ENCODE results near the gene GMPR2.
"Not testable (repeated sequence)": the region's sequence is repeated elsewhere in the genome, so short reads cannot be mapped to it uniquely, and the experiment has no call there.

GMPR2 gene

GRCh38 chr14:24232121-24232644, 546 bp upstream of the GMPR2 start, which contains the start of gene NEDD8:
Gene NEDD8, minus strand, starts transcription at chr14:24232367. Its CDS starts 100 bp downstream, at chr14:24232267.
- DNase-seq = peak; percentile 84 to 86

GRCh38 chr14:24233538-24233866, 773 bp downstream of the GMPR2 start:
- DNase-seq = no peak

- no peak for DNase-seq
These were observed 1.6 kb downstream of the GMPR2 start for GRCh38 chr14:24234095-24235005.

GRCh38 chr14:24235804-24236688, 3.3 kb downstream of the GMPR2 start:
- no peak for DNase-seq

- no peak for DNase-seq
These were observed 4.1 kb downstream of the GMPR2 start for GRCh38 chr14:24236689-24237462.

DNA sequence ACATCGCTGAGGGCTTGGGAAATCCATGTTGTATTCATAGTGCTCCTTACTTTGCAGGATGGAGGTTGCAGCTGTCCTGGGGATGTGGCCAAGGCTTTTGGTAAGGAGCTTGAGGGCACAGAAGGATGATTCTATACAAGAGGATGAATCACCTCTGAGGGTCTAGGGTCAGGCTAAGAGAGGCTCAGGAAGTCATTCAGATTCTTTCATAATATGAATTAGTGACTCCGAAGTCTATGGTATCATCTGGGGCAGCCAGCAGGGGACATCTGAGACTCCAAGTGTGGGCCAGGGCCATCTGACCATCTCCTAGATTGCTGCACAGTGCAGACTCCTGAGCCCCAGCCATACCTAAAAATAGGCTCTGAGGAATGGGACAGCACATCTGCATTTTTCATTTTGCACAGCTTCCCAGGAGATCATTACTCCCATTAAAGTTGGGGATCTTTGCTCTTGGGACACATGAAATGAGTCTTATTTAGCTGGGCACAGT, 4.8 kb downstream of the GMPR2 start:
- DNase-seq = no peak

GRCh38 chr14:24238123-24238522, 5.4 kb downstream of the GMPR2 start:
- DNase-seq = peak; percentile 41 to 54

GRCh38 chr14:24238527-24239037, 5.9 kb downstream of the GMPR2 start:
- no peak for DNase-seq

GRCh38 chr14:24240110-24240918, 7.6 kb downstream of the GMPR2 start:
- DNase-seq = no peak

GRCh38 chr14:24241829-24242443, 9.2 kb downstream of the GMPR2 start:
- DNase-seq = peak; percentile 90 to 92

DNA sequence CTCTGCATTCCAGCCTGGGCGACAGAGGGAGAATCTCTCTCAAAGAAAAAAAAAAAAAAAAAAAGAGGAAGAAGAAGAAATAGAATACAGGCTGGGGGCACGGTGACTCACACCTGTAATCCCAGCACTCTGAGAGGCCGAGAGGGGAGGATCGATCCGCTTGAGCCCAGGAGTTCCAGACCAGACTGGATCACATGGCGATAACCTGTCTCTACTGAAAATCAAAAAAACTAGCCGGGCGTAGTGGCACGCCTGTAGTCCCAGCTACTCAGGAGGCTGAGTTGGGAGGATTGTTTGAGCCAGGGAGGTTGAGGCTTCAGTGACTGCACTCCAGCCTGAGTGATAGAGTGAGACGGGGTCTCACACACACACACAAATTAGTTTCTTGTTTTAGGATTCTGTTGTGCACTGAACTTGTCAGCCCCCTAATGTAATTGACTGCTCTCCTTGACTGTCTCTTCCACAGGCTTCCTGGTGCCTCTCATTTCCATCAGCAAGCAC, 10.7 kb downstream of the GMPR2 start:
- no peak for DNase-seq

GRCh38 chr14:24245350-24245749, 12.6 kb downstream of the GMPR2 start:
- DNase-seq = not testable (repeated sequence)

DNA sequence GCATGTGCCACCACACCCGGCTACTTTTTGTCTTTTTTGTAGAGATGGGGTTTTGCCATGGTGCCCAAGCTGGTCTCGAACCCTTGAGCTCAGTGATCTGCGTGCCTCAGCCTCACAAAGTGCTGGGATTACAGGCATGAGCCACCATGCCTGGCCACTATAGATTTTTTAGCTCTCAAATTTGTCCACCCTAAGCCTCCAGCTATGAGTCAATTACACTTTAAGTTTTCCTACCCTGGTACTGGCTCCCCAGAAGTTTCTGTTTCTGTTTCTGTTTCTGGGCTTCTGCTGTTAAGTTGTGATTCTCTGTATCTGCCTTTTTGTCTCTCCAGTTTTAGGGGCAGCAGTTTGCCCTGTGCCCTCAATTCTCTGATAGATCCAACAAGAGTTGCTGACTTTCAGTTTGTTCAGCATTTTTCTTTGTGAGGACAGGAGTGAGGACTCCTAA, 14.1 kb downstream of the GMPR2 start:
- DNase-seq = no peak

GRCh38 chr14:24247422-24247821, 14.7 kb downstream of the GMPR2 start:
- no peak for DNase-seq

DNA sequence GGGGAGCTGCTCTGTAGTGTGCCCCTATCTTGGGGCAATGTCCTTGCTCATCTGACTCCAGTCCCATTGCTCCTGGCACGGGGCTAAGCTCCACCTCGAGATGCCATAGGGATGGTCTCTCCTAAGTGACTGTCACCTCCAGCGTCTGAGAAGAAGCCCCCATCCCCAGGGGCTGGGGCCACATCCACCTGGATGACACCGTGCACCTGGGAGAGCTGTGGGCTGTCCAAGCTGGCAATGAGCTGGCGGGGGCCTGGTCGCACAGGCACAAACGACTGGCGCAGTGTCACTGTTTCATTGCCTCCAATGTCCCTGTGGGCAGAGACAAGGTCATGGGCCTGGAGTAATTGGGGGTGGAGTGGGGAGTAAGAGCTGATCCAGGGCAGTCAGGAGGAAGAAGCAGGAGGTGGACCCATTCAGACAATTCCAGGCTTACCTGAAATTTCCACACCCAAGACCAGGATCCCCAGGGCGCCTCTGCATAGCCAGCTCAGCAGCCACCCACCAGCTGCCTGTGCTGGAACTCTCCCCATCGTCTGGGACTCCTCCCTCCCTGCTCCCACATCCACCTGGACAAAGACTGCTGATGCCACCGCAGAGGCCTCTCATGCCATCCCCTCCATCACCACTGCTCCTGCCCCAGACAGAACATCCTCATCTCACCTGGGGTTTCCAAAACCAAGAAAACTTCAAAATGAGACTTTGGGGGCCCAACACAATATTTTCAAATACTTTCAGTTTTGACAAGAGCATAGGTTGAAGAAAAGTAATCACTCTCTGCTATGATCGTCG, 16.7 kb downstream of the GMPR2 start:
- no peak for DNase-seq

- no peak for DNase-seq
These were observed 17.6 kb downstream of the GMPR2 start for GRCh38 chr14:24250354-24250753.

GRCh38 chr14:24251880-24252288, 19.2 kb downstream of the GMPR2 start:
- DNase-seq = no peak

DNA sequence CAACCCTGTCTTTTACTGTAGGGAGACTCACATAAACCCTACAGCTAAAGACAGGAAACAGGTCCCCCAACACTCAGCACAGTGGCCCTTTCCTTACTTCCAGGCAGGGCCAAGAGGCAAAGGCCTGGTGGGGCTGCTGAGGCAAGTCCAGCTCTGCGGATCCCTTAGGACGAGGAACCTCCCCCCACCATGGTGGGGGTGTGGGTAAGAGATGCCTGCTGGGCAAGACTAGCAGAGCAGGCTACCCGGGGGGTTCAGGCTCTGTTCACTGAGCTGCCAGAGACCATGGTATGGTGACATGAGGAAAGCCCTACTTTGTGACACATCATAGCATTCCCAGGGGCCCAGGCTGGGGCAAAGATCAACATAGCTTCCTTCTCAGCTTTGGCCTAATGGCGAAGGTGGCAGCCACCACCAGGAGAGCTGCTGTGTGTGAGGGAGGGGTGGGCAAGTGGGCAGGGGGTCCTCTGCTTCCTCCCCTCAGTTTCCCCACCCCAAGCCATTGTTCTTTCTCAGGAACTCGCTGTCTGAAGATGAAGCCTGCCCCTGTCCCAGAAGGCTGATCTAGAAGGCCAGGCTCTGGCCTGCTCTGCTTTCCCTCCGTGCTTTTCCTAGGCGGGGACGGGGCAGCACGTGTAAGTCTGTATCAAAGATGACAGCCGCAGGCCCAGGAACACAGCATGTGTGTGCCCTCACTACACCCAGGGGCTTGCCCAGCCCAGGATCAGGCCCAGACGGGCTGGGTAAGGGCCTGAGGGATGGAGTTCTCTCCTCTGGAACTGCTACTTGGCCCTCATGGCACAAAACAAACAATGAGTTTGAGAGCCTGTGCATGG, 19.8 kb downstream of the GMPR2 start:
- DNase-seq = no peak

DNA sequence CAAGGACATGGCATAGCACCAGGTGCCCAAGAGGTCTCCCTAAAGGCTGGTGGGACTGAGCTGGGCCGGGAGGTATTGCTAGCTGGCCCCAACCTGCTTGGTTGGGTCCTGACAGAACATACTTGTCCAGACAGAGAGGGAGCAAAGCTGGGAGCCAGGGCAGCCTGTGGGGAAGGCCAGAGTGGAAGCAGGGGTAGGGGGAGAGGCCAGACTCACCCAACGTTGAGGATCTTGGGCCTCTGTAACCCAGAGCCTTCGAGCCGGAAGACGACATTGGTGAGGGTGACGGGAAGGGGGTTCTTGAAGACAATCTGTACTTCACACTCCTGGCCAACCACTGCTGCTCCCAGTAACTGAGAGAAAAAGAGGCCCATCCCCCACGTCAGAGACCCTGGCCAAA, 21.2 kb downstream of the GMPR2 start:
- DNase-seq = no peak
